Peyer's patch (tissue), 4 donors: ENCODE results near the gene MAN1B1. TPM values are rescaled to one million over a fixed set of nuclear protein-coding genes. Genes with fewer than 3 reads are reported as not detected.
A peak's percentile ranks its signal among the peaks of the same experiment; 100 is the strongest.

Source experiments
- DNase-seq, 3 donors: peaks; one replicate each; pipeline ENCODE4 v3.0.0-alpha.2; 2017 to 2019
- H3K27ac ChIP-seq, 4 donors: fragments of 200-600 bp; sonication (generic); one replicate each; pipeline ENCODE4 v1.5.1; 2016 to 2019
- H3K27me3 ChIP-seq, 2 donors: fragments of 200-600 bp; sonication (generic); one replicate each; pipeline ENCODE4 v1.5.1; 2019
- H3K36me3 ChIP-seq, 3 donors: fragments of 200-600 bp; sonication (generic); one replicate each; pipeline ENCODE4 v1.5.1; 2016 to 2019
- H3K4me1 ChIP-seq, 4 donors: fragments of 200-600 bp; sonication (generic); one replicate each; pipeline ENCODE4 v1.5.1; 2016 to 2019
- H3K4me3 ChIP-seq, 4 donors: fragments of 200-600 bp; sonication (generic); 1 replicate in 3 of 4; 2 replicates in 1 of 4; pipeline ENCODE4 v1.5.1; 2016 to 2019; ENCODE audit warnings: mild to moderate bottlenecking in 1 of 4
- H3K9me3 ChIP-seq, 4 donors: fragments of 200-600 bp; sonication (generic); one replicate each; pipeline ENCODE4 v1.5.1; 2016 to 2019; ENCODE audit warnings: mild to moderate bottlenecking in 1 of 4
- CTCF ChIP-seq, 6 experiments: fragments of 450-650 bp in 4 of 6; fragments of 200-600 bp in 2 of 6; sonication (generic) in 1 of 6; IDR thresholded peaks; one replicate each; pipeline ENCODE4 v1.5.1; 2017 to 2019; ENCODE audit warnings: antibody characterized with exemption in 6 of 6, mild to moderate bottlenecking in 3 of 6, moderate library complexity in 1 of 6
- POLR2A ChIP-seq, 2 donors: fragments of 450-650 bp; IDR thresholded peaks; one replicate each; pipeline ENCODE4 v1.5.1; 2017; ENCODE audit warnings: antibody characterized with exemption in 2 of 2, mild to moderate bottlenecking in 2 of 2, moderate library complexity in 2 of 2
- total RNA-seq, 4 donors: library from RNA; depleted of rRNA; stranded (reverse); fragments of >200 nt; gene quantifications; one replicate each; pipeline ENCODE4 v1.1.0, GENCODE V29; 2016

Gene MAN1B1
- total RNA-seq, 4 donors from 2014 or later: 42.7 to 74.7 (median 61.0) TPM

GRCh38 chr9:137069508-137070091, 17.2 kb upstream of the MAN1B1 start:
- no peaks in the 10 kb centered on the region for H3K36me3 ChIP-seq
- no peak for TF ChIP-seq CTCF (IDR thresholded peaks at IDR 0.05)
- no peak for DNase-seq
- H3K4me1 ChIP-seq: peaks cover 0 to 44% (median 13%) of the 10 kb centered on the region in 4 donors
- H3K27me3 ChIP-seq: peaks cover 0 to 8% of the 10 kb centered on the region in 2 donors
- no peaks in the 10 kb centered on the region for H3K9me3 ChIP-seq
- peak overlapping the region in 3 of 4 donors; percentile 18 to 75 (median 55) for H3K27ac ChIP-seq
- H3K4me3 ChIP-seq: peak overlapping the region; percentile 26 to 72 (median 58)

GRCh38 chr9:137070201-137070905, 16.4 kb upstream of the MAN1B1 start, which contains the start of gene SAPCD2:
TSS of gene SAPCD2 (minus strand) at chr9:137070557. CDS start at chr9:137070460, 97 bp downstream.
- H3K27me3 ChIP-seq: peaks cover 0 to 8% of the 10 kb centered on the region in 2 donors

GRCh38 chr9:137070906-137071275, 15.9 kb upstream of the MAN1B1 start:
- Histone ChIP-seq H3K27ac (peak overlapping the region; percentile 20 to 75 (median 44)), H3K4me1 (peaks cover 0 to 44% (median 13%) of the 10 kb centered on the region in 4 donors), H3K36me3 (no peaks in the 10 kb centered on the region), H3K27me3 (peaks cover 0 to 8% of the 10 kb centered on the region in 2 donors), H3K9me3 (no peaks in the 10 kb centered on the region), H3K4me3 (peak overlapping the region; percentile 26 to 72 (median 58))
- no peak for TF ChIP-seq POLR2A (IDR thresholded peaks at IDR 0.05)
- TF ChIP-seq CTCF (IDR thresholded peaks at IDR 0.05): peak in 2 of 6 experiments; percentile 11 to 18
- DNase-seq: peak in 1 of 3 donors; percentile 26

More at GRCh38 chr9:137070201-137070905, 16.4 kb upstream of the MAN1B1 start, which contains the start of gene SAPCD2:
- peaks cover 0 to 44% (median 13%) of the 10 kb centered on the region in 4 donors for H3K4me1 ChIP-seq
- H3K4me3 ChIP-seq: peak within 1 kb of the TSS; percentile 26 to 72 (median 58)
- DNase-seq: peak; percentile 87 to 95 (median 90)
- no peaks in the 10 kb centered on the region for H3K36me3 ChIP-seq
- H3K9me3 ChIP-seq: no peaks in the 10 kb centered on the region
- H3K27ac ChIP-seq: peak within 1 kb of the TSS; percentile 20 to 75 (median 46)
- TF ChIP-seq CTCF (IDR thresholded peaks at IDR 0.05): peak in 1 of 6 experiments; percentile 3
- no peak for TF ChIP-seq POLR2A (IDR thresholded peaks at IDR 0.05)

- peaks cover 0 to 8% of the 10 kb centered on the region in 2 donors for H3K27me3 ChIP-seq
- H3K27ac ChIP-seq: peak overlapping the region in 1 of 4 donors; percentile 20
- no peak for DNase-seq
- H3K36me3 ChIP-seq: no peaks in the 10 kb centered on the region
- H3K9me3 ChIP-seq: no peaks in the 10 kb centered on the region
- TF ChIP-seq POLR2A (IDR thresholded peaks at IDR 0.05) (no peak), CTCF (IDR thresholded peaks at IDR 0.05) (no peak)
- peak overlapping the region in 1 of 4 donors; percentile 72 for H3K4me3 ChIP-seq
- peaks cover 0 to 44% (median 13%) of the 10 kb centered on the region in 4 donors for H3K4me1 ChIP-seq
Measured at GRCh38 chr9:137071282-137071681, 15.5 kb upstream of the MAN1B1 start.

GRCh38 chr9:137073992-137074399, 12.8 kb upstream of the MAN1B1 start:
- TF ChIP-seq POLR2A (IDR thresholded peaks at IDR 0.05) (no peak), CTCF (IDR thresholded peaks at IDR 0.05) (no peak)
- H3K4me1 ChIP-seq: peaks cover 6 to 49% (median 21%) of the 10 kb centered on the region in 4 donors
- peak in 1 of 3 donors; percentile 69 for DNase-seq

More at GRCh38 chr9:137073992-137074399, 12.8 kb upstream of the MAN1B1 start:
- Histone ChIP-seq H3K27ac (peak overlapping the region in 1 of 4 donors; percentile 17), H3K9me3 (no peaks in the 10 kb centered on the region), H3K27me3 (peaks cover 0 to 7% of the 10 kb centered on the region in 2 donors), H3K4me3 (no peak overlapping the region), H3K36me3 (peaks cover 0 to under 1% (median 0%) of the 10 kb centered on the region in 3 donors)
